HEK293 (cell line): ENCODE data around the gene MTMR12.

Experiments used
- CTCF ChIA-PET: fragments of 350-600 bp; formaldehyde crosslinking; extraction: SDS; loops from one replicate; lab custom pipeline; 2021; ENCODE audit warnings: antibody characterized with exemption; lab: Yijun Ruan, JAX
- POLR2A ChIA-PET: fragments of 300-600 bp; formaldehyde crosslinking; extraction: SDS; loops from one replicate; lab custom pipeline; 2020; ENCODE audit warnings: antibody characterized with exemption, inconsistent platforms; lab: Yijun Ruan, JAX
- H3K27ac ChIP-seq: fragments of 200-500 bp; sonication (Bioruptor generic); 2 replicates; pipeline ENCODE4 v1.5.1; 2014; ENCODE audit warnings: low read depth, low read length, control low read depth, inconsistent platforms; ENCODE audit errors: extremely low read depth
- H3K36me3 ChIP-seq, 2 experiments: fragments of 200-500 bp in 1 of 2; sonication (Bioruptor generic) in 1 of 2; 1 replicate in 1 of 2; 2 replicates in 1 of 2; pipeline ENCODE4 v1.5.1; 2014 to 2017; ENCODE audit warnings: inconsistent platforms in 2 of 2, low read length in 2 of 2; ENCODE audit not compliant: control insufficient read depth in 2 of 2, insufficient read depth in 1 of 2
- H3K4me1 ChIP-seq: fragments of 200-500 bp; sonication (Bioruptor generic); 2 replicates; pipeline ENCODE4 v1.5.1; 2014; ENCODE audit warnings: mild to moderate bottlenecking, low read length, inconsistent platforms; ENCODE audit not compliant: control insufficient read depth, insufficient read depth
- H3K4me3 ChIP-seq: 2 replicates; pipeline ENCODE4 v1.5.1; 2011; ENCODE audit warnings: low read depth, mild to moderate bottlenecking, control low read depth, low read length, moderate library complexity
- H3K9me3 ChIP-seq: fragments of 200-500 bp; sonication (Bioruptor generic); 2 replicates; pipeline ENCODE4 v1.5.1; 2014; ENCODE audit warnings: low read depth, low read length, inconsistent platforms; ENCODE audit not compliant: control insufficient read depth, insufficient read depth
- GFI1B ChIP-seq: fragments of 450-650 bp; formaldehyde crosslinking; IDR thresholded peaks from 2 replicates; pipeline ENCODE4 v1.5.1; 2016; ENCODE audit warnings: missing biosample characterization, missing genetic modification characterization
- PRDM1 ChIP-seq: fragments of 450-650 bp; formaldehyde crosslinking; IDR thresholded peaks from 2 replicates; pipeline ENCODE4; 2016; ENCODE audit warnings: missing biosample characterization, missing genetic modification characterization
- SETDB1 ChIP-seq: IDR thresholded peaks from one replicate; pipeline ENCODE4 v1.6.1; 2017; ENCODE audit warnings: mild to moderate bottlenecking, low read length, moderate library complexity, mixed read lengths; ENCODE audit not compliant: insufficient read length
- TRIM28 ChIP-seq: IDR thresholded peaks from 2 replicates; pipeline ENCODE4 v1.6.1; 2011; ENCODE audit warnings: low read length, control low read depth, borderline replicate concordance
- ZNF184 ChIP-seq: fragments of 450-650 bp; IDR thresholded peaks from 2 replicates; pipeline ENCODE4 v1.5.1; 2018; ENCODE audit warnings: missing biosample characterization, mild to moderate bottlenecking, missing genetic modification characterization
- ZNF324 ChIP-seq: fragments of 450-650 bp; formaldehyde crosslinking; IDR thresholded peaks from 2 replicates; pipeline ENCODE4 v1.5.1; 2016; ENCODE audit warnings: missing biosample characterization, missing genetic modification characterization
- ZNF366 ChIP-seq: fragments of 450-650 bp; formaldehyde crosslinking; conservative IDR thresholded peaks from 2 replicates; pipeline ENCODE4 v1.5.1; 2016; ENCODE audit warnings: missing biosample characterization, missing genetic modification characterization
- ZNF37A ChIP-seq: fragments of 450-650 bp; IDR thresholded peaks from 2 replicates; pipeline ENCODE4 v1.5.1; 2018; ENCODE audit warnings: missing biosample characterization, missing genetic modification characterization
- ZNF404 ChIP-seq: fragments of 450-650 bp; formaldehyde crosslinking; IDR thresholded peaks from 2 replicates; pipeline ENCODE4 v1.5.1; 2017; ENCODE audit warnings: missing biosample characterization, missing genetic modification characterization
- ZNF416 ChIP-seq: fragments of 450-650 bp; formaldehyde crosslinking; IDR thresholded peaks from 2 replicates; pipeline ENCODE4 v1.5.1; 2016; ENCODE audit warnings: missing biosample characterization, missing genetic modification characterization
- ZNF529 ChIP-seq: fragments of 450-650 bp; formaldehyde crosslinking; IDR thresholded peaks from 2 replicates; pipeline ENCODE4 v1.5.1; 2017; ENCODE audit warnings: missing genetic modification characterization, missing biosample characterization; ENCODE audit not compliant: insufficient replicate concordance
- ZNF664 ChIP-seq: fragments of 450-650 bp; formaldehyde crosslinking; IDR thresholded peaks from 2 replicates; pipeline ENCODE4 v1.5.1; 2016; ENCODE audit warnings: missing biosample characterization, missing genetic modification characterization
- ZNF677 ChIP-seq: fragments of 450-650 bp; IDR thresholded peaks from 2 replicates; pipeline ENCODE4 v1.5.0; 2018; ENCODE audit warnings: missing biosample characterization, mild to moderate bottlenecking, missing genetic modification characterization, moderate library complexity
- ZNF837 ChIP-seq: fragments of 450-650 bp; formaldehyde crosslinking; IDR thresholded peaks from 2 replicates; pipeline ENCODE4 v1.5.1; 2016; ENCODE audit warnings: missing biosample characterization, missing genetic modification characterization
- ZNF843 ChIP-seq: fragments of 450-650 bp; formaldehyde crosslinking; IDR thresholded peaks from 2 replicates; pipeline ENCODE4 v1.5.1; 2016; ENCODE audit warnings: missing biosample characterization, missing genetic modification characterization
- ZSCAN30 ChIP-seq: fragments of 450-650 bp; IDR thresholded peaks from 2 replicates; pipeline ENCODE4 v1.5.1; 2018; ENCODE audit warnings: missing biosample characterization, mild to moderate bottlenecking, missing genetic modification characterization, moderate library complexity
- TF ChIP-seq, protein P1 (sequence below): fragments of 450-650 bp; formaldehyde crosslinking; IDR thresholded peaks from 2 replicates; pipeline ENCODE4 v1.5.1; 2016; ENCODE audit warnings: missing biosample characterization, missing genetic modification characterization
- TF ChIP-seq, protein P2 (sequence below): fragments of 450-650 bp; formaldehyde crosslinking; IDR thresholded peaks from 2 replicates; pipeline ENCODE4 v1.5.1; 2017; ENCODE audit warnings: missing biosample characterization, mild to moderate bottlenecking, missing genetic modification characterization, moderate library complexity
- TF ChIP-seq, protein P3 (sequence below): fragments of 450-650 bp; formaldehyde crosslinking; conservative IDR thresholded peaks from 2 replicates; pipeline ENCODE4 v1.5.1; 2016; ENCODE audit warnings: low read depth, missing biosample characterization, missing genetic modification characterization
- TF ChIP-seq, protein P4 (sequence below): fragments of 450-650 bp; formaldehyde crosslinking; IDR thresholded peaks from 2 replicates; pipeline ENCODE4 v1.5.1; 2016; ENCODE audit warnings: missing biosample characterization, missing genetic modification characterization
- TF ChIP-seq, protein P5 (sequence below): fragments of 450-650 bp; formaldehyde crosslinking; IDR thresholded peaks from 2 replicates; pipeline ENCODE4 v1.5.1; 2016; ENCODE audit warnings: missing biosample characterization, missing genetic modification characterization, borderline replicate concordance

Gene MTMR12

DNA sequence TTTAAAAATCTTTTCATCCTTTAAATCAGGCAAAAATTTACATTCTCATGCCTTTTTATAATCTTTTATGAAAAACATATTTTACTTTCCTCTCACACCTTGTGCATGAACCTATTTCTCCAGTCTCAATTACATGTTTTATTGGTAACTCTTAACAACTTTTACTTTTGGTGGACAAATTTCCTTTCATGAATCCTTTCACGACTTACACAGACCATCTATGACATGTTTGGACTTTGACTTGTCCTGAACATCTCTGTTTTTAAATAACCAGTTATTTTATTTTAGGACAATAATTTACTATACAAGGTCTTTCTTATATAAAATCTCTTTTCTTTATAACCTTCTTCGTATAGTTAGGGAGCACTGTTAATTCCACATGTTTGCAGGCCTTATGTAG, 26.5 kb upstream of the MTMR12 start:
- Histone ChIP-seq H3K36me3 (no peaks in the 10 kb centered on the region), H3K4me1 (no peaks in the 10 kb centered on the region), H3K27ac (no peak overlapping the region), H3K9me3 (no peaks in the 10 kb centered on the region), H3K4me3 (no peak overlapping the region)
- ChIA-PET CTCF (interaction anchor here (0.6 to 3.7 kb wide), 3 partner anchors 10 to 168 kb away, joined by 3 to 17 read pairs (median 3); no protein-coding TSS in a partner anchor), POLR2A (no interaction called here)
- no peak for TF ChIP-seq ZNF837 (tag by site-specific recombination)
- peak; percentile 98 for TF ChIP-seq TRIM28
- peak; percentile 19; the same call in 1 of the 2 replicates for TF ChIP-seq GFI1B
- TF ChIP-seq ZNF843: no peak
- TF ChIP-seq, protein P1, sequence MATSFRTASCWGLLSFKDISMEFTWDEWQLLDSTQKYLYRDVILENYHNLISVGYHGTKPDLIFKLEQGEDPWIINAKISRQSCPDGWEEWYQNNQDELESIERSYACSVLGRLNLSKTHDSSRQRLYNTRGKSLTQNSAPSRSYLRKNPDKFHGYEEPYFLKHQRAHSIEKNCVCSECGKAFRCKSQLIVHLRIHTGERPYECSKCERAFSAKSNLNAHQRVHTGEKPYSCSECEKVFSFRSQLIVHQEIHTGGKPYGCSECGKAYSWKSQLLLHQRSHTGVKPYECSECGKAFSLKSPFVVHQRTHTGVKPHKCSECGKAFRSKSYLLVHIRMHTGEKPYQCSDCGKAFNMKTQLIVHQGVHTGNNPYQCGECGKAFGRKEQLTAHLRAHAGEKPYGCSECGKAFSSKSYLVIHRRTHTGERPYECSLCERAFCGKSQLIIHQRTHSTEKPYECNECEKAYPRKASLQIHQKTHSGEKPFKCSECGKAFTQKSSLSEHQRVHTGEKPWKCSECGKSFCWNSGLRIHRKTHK (tag by site-specific recombination): peak; percentile 48
- TF ChIP-seq, protein P2, sequence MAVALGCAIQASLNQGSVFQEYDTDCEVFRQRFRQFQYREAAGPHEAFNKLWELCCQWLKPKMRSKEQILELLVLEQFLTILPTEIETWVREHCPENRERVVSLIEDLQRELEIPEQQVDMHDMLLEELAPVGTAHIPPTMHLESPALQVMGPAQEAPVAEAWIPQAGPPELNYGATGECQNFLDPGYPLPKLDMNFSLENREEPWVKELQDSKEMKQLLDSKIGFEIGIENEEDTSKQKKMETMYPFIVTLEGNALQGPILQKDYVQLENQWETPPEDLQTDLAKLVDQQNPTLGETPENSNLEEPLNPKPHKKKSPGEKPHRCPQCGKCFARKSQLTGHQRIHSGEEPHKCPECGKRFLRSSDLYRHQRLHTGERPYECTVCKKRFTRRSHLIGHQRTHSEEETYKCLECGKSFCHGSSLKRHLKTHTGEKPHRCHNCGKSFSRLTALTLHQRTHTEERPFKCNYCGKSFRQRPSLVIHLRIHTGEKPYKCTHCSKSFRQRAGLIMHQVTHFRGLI (tag by site-specific recombination): no peak
- TF ChIP-seq, protein P3, sequence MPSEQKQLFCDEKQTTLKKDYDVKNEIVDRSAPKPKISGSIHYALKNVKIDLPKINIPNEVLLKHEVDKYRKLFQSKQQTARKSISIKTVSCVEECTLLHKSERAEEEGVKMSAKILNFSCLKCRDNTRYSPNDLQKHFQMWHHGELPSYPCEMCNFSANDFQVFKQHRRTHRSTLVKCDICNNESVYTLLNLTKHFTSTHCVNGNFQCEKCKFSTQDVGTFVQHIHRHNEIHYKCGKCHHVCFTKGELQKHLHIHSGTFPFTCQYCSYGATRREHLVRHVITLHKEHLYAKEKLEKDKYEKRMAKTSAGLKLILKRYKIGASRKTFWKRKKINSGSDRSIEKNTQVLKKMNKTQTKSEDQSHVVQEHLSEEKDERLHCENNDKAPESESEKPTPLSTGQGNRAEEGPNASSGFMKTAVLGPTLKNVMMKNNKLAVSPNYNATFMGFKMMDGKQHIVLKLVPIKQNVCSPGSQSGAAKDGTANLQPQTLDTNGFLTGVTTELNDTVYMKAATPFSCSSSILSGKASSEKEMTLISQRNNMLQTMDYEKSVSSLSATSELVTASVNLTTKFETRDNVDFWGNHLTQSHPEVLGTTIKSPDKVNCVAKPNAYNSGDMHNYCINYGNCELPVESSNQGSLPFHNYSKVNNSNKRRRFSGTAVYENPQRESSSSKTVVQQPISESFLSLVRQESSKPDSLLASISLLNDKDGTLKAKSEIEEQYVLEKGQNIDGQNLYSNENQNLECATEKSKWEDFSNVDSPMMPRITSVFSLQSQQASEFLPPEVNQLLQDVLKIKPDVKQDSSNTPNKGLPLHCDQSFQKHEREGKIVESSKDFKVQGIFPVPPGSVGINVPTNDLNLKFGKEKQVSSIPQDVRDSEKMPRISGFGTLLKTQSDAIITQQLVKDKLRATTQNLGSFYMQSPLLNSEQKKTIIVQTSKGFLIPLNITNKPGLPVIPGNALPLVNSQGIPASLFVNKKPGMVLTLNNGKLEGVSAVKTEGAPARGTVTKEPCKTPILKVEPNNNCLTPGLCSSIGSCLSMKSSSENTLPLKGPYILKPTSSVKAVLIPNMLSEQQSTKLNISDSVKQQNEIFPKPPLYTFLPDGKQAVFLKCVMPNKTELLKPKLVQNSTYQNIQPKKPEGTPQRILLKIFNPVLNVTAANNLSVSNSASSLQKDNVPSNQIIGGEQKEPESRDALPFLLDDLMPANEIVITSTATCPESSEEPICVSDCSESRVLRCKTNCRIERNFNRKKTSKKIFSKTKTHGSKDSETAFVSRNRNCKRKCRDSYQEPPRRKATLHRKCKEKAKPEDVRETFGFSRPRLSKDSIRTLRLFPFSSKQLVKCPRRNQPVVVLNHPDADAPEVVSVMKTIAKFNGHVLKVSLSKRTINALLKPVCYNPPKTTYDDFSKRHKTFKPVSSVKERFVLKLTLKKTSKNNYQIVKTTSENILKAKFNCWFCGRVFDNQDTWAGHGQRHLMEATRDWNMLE (tag by site-specific recombination): peak; percentile 78
- TF ChIP-seq ZSCAN30 (tag by site-specific recombination): 0 out of 2 replicates have a peak, but pooled peaks have one; percentile 17
- 0 out of 2 replicates have a peak, but pooled peaks have one; percentile 15 for TF ChIP-seq ZNF366
- TF ChIP-seq ZNF324: 0 out of 2 replicates have a peak, but pooled peaks have one; percentile 49
- peak; percentile 87 for TF ChIP-seq ZNF529
- TF ChIP-seq, protein P4, sequence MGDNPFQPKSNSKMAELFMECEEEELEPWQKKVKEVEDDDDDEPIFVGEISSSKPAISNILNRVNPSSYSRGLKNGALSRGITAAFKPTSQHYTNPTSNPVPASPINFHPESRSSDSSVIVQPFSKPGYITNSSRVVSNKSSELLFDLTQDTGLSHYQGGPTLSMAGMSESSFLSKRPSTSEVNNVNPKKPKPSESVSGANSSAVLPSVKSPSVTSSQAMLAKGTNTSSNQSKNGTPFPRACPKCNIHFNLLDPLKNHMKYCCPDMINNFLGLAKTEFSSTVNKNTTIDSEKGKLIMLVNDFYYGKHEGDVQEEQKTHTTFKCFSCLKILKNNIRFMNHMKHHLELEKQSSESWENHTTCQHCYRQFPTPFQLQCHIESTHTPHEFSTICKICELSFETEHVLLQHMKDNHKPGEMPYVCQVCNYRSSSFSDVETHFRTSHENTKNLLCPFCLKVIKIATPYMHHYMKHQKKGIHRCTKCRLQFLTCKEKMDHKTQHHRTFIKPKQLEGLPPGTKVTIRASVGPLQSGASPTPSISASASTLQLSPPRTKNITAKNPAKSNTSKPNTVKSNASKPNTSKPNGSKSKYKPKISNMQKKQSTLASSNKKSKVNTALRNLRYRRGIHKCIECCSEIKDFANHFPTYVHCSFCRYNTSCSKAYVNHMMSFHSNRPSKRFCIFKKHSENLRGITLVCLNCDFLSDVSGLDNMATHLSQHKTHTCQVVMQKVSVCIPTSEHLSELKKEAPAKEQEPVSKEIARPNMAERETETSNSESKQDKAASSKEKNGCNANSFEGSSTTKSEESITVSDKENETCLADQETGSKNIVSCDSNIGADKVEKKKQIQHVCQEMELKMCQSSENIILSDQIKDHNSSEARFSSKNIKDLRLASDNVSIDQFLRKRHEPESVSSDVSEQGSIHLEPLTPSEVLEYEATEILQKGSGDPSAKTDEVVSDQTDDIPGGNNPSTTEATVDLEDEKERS (tag by site-specific recombination): peak; percentile 98
- peak; percentile 81 for TF ChIP-seq ZNF37A (tag by site-specific recombination)
- 0 out of 2 replicates have a peak, but pooled peaks have one; percentile 53 for TF ChIP-seq ZNF416 (tag by site-specific recombination)
- TF ChIP-seq ZNF184 (tag by site-specific recombination): peak; percentile 92
- TF ChIP-seq PRDM1: peak; percentile 84
- TF ChIP-seq ZNF404 (tag by site-specific recombination): 0 out of 2 replicates have a peak, but pooled peaks have one; percentile 19
- TF ChIP-seq, protein P5, sequence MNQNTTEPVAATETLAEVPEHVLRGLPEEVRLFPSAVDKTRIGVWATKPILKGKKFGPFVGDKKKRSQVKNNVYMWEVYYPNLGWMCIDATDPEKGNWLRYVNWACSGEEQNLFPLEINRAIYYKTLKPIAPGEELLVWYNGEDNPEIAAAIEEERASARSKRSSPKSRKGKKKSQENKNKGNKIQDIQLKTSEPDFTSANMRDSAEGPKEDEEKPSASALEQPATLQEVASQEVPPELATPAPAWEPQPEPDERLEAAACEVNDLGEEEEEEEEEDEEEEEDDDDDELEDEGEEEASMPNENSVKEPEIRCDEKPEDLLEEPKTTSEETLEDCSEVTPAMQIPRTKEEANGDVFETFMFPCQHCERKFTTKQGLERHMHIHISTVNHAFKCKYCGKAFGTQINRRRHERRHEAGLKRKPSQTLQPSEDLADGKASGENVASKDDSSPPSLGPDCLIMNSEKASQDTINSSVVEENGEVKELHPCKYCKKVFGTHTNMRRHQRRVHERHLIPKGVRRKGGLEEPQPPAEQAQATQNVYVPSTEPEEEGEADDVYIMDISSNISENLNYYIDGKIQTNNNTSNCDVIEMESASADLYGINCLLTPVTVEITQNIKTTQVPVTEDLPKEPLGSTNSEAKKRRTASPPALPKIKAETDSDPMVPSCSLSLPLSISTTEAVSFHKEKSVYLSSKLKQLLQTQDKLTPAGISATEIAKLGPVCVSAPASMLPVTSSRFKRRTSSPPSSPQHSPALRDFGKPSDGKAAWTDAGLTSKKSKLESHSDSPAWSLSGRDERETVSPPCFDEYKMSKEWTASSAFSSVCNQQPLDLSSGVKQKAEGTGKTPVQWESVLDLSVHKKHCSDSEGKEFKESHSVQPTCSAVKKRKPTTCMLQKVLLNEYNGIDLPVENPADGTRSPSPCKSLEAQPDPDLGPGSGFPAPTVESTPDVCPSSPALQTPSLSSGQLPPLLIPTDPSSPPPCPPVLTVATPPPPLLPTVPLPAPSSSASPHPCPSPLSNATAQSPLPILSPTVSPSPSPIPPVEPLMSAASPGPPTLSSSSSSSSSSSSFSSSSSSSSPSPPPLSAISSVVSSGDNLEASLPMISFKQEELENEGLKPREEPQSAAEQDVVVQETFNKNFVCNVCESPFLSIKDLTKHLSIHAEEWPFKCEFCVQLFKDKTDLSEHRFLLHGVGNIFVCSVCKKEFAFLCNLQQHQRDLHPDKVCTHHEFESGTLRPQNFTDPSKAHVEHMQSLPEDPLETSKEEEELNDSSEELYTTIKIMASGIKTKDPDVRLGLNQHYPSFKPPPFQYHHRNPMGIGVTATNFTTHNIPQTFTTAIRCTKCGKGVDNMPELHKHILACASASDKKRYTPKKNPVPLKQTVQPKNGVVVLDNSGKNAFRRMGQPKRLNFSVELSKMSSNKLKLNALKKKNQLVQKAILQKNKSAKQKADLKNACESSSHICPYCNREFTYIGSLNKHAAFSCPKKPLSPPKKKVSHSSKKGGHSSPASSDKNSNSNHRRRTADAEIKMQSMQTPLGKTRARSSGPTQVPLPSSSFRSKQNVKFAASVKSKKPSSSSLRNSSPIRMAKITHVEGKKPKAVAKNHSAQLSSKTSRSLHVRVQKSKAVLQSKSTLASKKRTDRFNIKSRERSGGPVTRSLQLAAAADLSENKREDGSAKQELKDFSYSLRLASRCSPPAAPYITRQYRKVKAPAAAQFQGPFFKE: no peak
- TF ChIP-seq SETDB1: peak; percentile 100
- TF ChIP-seq ZNF664 (tag by site-specific recombination): peak; percentile 62; the same call in 1 of the 2 replicates
- TF ChIP-seq ZNF677: 0 out of 2 replicates have a peak, but pooled peaks have one; percentile 48
